HEK293 (cell line): ENCODE measurements around the gene TP53I3.
A peak's percentile ranks its signal among the peaks of the same experiment; 100 is the strongest.

Experiments used
- CTCF ChIA-PET: fragments of 350-600 bp; formaldehyde crosslinking; extraction: SDS; loops from one replicate; lab custom pipeline; 2021; ENCODE audit warnings: antibody characterized with exemption; lab: Yijun Ruan, JAX
- POLR2A ChIA-PET: fragments of 300-600 bp; formaldehyde crosslinking; extraction: SDS; loops from one replicate; lab custom pipeline; 2020; ENCODE audit warnings: antibody characterized with exemption, inconsistent platforms; lab: Yijun Ruan, JAX
- H3K27ac ChIP-seq: fragments of 200-500 bp; sonication (Bioruptor generic); 2 replicates; pipeline ENCODE4 v1.5.1; 2014; ENCODE audit warnings: low read depth, low read length, control low read depth, inconsistent platforms; ENCODE audit errors: extremely low read depth
- H3K36me3 ChIP-seq, 2 experiments: fragments of 200-500 bp in 1 of 2; sonication (Bioruptor generic) in 1 of 2; 1 replicate in 1 of 2; 2 replicates in 1 of 2; pipeline ENCODE4 v1.5.1; 2014 to 2017; ENCODE audit warnings: inconsistent platforms in 2 of 2, low read length in 2 of 2; ENCODE audit not compliant: control insufficient read depth in 2 of 2, insufficient read depth in 1 of 2
- H3K4me1 ChIP-seq: fragments of 200-500 bp; sonication (Bioruptor generic); 2 replicates; pipeline ENCODE4 v1.5.1; 2014; ENCODE audit warnings: mild to moderate bottlenecking, low read length, inconsistent platforms; ENCODE audit not compliant: control insufficient read depth, insufficient read depth
- H3K4me3 ChIP-seq: 2 replicates; pipeline ENCODE4 v1.5.1; 2011; ENCODE audit warnings: low read depth, mild to moderate bottlenecking, control low read depth, low read length, moderate library complexity
- H3K9me3 ChIP-seq: fragments of 200-500 bp; sonication (Bioruptor generic); 2 replicates; pipeline ENCODE4 v1.5.1; 2014; ENCODE audit warnings: low read depth, low read length, inconsistent platforms; ENCODE audit not compliant: control insufficient read depth, insufficient read depth
- GLIS2 ChIP-seq: fragments of 450-650 bp; formaldehyde crosslinking; IDR thresholded peaks from 2 replicates; pipeline ENCODE4 v1.5.1; 2016; ENCODE audit warnings: missing biosample characterization, missing genetic modification characterization
- HOXD13 ChIP-seq: sonication (generic); formaldehyde crosslinking; IDR thresholded peaks from 2 replicates; pipeline ENCODE4 v1.8.0; 2022; ENCODE audit warnings: missing genetic modification reagents, borderline replicate concordance
- RBAK ChIP-seq: fragments of 450-650 bp; formaldehyde crosslinking; IDR thresholded peaks from 2 replicates; pipeline ENCODE4 v1.5.1; 2016; ENCODE audit warnings: missing biosample characterization, missing genetic modification characterization
- SCRT1 ChIP-seq: fragments of 450-650 bp; formaldehyde crosslinking; IDR thresholded peaks from 2 replicates; pipeline ENCODE4 v1.5.1; 2016; ENCODE audit warnings: missing biosample characterization, missing genetic modification characterization, borderline replicate concordance
- SP3 ChIP-seq: fragments of 450-650 bp; formaldehyde crosslinking; IDR thresholded peaks from 2 replicates; pipeline ENCODE4 v1.5.1; 2016; ENCODE audit warnings: missing biosample characterization, missing genetic modification characterization
- WT1 ChIP-seq: fragments of 450-650 bp; formaldehyde crosslinking; IDR thresholded peaks from 2 replicates; pipeline ENCODE4 v1.5.1; 2016; ENCODE audit warnings: missing biosample characterization, missing genetic modification characterization
- ZFP69B ChIP-seq: fragments of 450-650 bp; formaldehyde crosslinking; IDR thresholded peaks from 2 replicates; pipeline ENCODE4 v1.5.1; 2016; ENCODE audit warnings: missing biosample characterization, missing genetic modification characterization
- ZNF2 ChIP-seq: fragments of 450-650 bp; formaldehyde crosslinking; IDR thresholded peaks from 2 replicates; pipeline ENCODE4 v1.5.1; 2016; ENCODE audit warnings: missing biosample characterization, missing genetic modification characterization
- ZNF221 ChIP-seq: fragments of 450-650 bp; formaldehyde crosslinking; IDR thresholded peaks from 2 replicates; pipeline ENCODE4 v1.5.1; 2017; ENCODE audit warnings: missing biosample characterization, missing genetic modification characterization, borderline replicate concordance
- ZNF302 ChIP-seq: fragments of 450-650 bp; formaldehyde crosslinking; IDR thresholded peaks from 2 replicates; pipeline ENCODE4 v1.5.1; 2016; ENCODE audit warnings: missing biosample characterization, missing genetic modification characterization, low read depth
- ZNF311 ChIP-seq: fragments of 450-650 bp; formaldehyde crosslinking; IDR thresholded peaks from 2 replicates; pipeline ENCODE4 v1.5.1; 2017; ENCODE audit warnings: missing biosample characterization, missing genetic modification characterization, borderline replicate concordance
- ZNF404 ChIP-seq: fragments of 450-650 bp; formaldehyde crosslinking; IDR thresholded peaks from 2 replicates; pipeline ENCODE4 v1.5.1; 2017; ENCODE audit warnings: missing biosample characterization, missing genetic modification characterization
- ZNF433 ChIP-seq: fragments of 450-650 bp; formaldehyde crosslinking; IDR thresholded peaks from 2 replicates; pipeline ENCODE4 v1.5.1; 2016; ENCODE audit warnings: missing biosample characterization, missing genetic modification characterization, low read depth
- ZNF514 ChIP-seq: fragments of 450-650 bp; formaldehyde crosslinking; IDR thresholded peaks from 2 replicates; pipeline ENCODE4 v1.5.1; 2016; ENCODE audit warnings: missing biosample characterization, missing genetic modification characterization
- ZNF548 ChIP-seq: fragments of 450-650 bp; formaldehyde crosslinking; IDR thresholded peaks from 2 replicates; pipeline ENCODE4 v1.5.1; 2016; ENCODE audit warnings: missing biosample characterization, missing genetic modification characterization
- ZNF621 ChIP-seq: fragments of 450-650 bp; formaldehyde crosslinking; IDR thresholded peaks from 2 replicates; pipeline ENCODE4 v1.5.1; 2017; ENCODE audit warnings: missing biosample characterization, missing genetic modification characterization
- ZNF623 ChIP-seq: fragments of 450-650 bp; formaldehyde crosslinking; IDR thresholded peaks from 2 replicates; pipeline ENCODE4 v1.5.1; 2016; ENCODE audit warnings: missing biosample characterization, missing genetic modification characterization
- ZNF629 ChIP-seq: fragments of 450-650 bp; formaldehyde crosslinking; IDR thresholded peaks from 2 replicates; pipeline ENCODE4 v1.5.1; 2017; ENCODE audit warnings: missing biosample characterization, missing genetic modification characterization
- ZNF660 ChIP-seq: fragments of 450-650 bp; IDR thresholded peaks from 2 replicates; pipeline ENCODE4 v1.5.1; 2018; ENCODE audit warnings: missing biosample characterization, mild to moderate bottlenecking, missing genetic modification characterization
- TF ChIP-seq, protein P1 (sequence below): fragments of 450-650 bp; formaldehyde crosslinking; conservative IDR thresholded peaks from 2 replicates; pipeline ENCODE4 v1.5.1; 2016; ENCODE audit warnings: low read depth, missing biosample characterization, missing genetic modification characterization
- TF ChIP-seq, protein P2 (sequence below): fragments of 450-650 bp; formaldehyde crosslinking; IDR thresholded peaks from 2 replicates; pipeline ENCODE4 v1.5.1; 2016; ENCODE audit warnings: missing biosample characterization, missing genetic modification characterization
- TF ChIP-seq, protein P3 (sequence below): fragments of 450-650 bp; formaldehyde crosslinking; IDR thresholded peaks from 2 replicates; pipeline ENCODE4 v1.5.1; 2017; ENCODE audit warnings: missing biosample characterization, missing genetic modification characterization
- TF ChIP-seq, protein P4 (sequence below): fragments of 450-650 bp; formaldehyde crosslinking; IDR thresholded peaks from 2 replicates; pipeline ENCODE4 v1.5.1; 2016; ENCODE audit warnings: missing biosample characterization, missing genetic modification characterization

The TP53I3 gene

DNA sequence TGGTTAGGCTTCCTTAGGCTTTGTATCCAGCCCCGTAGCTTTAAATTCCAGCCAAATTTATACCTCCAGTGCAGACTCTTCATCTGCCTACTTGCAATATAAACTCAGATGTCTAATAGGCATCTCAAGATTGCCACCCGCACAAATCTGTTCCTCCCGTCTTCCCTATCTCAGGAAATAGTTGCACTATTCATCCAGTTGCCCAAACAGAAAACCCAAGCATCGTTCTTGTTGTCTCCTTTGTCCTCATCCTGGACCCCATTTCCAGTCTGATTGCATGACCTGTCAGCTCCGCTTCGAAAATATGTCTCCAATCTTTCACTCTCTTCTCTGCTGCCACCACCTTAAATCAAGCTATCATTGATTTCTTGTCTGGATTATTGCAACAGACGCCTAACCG is 32.8 kb downstream of the TP53I3 start (continued):
- TF ChIP-seq, protein P1, sequence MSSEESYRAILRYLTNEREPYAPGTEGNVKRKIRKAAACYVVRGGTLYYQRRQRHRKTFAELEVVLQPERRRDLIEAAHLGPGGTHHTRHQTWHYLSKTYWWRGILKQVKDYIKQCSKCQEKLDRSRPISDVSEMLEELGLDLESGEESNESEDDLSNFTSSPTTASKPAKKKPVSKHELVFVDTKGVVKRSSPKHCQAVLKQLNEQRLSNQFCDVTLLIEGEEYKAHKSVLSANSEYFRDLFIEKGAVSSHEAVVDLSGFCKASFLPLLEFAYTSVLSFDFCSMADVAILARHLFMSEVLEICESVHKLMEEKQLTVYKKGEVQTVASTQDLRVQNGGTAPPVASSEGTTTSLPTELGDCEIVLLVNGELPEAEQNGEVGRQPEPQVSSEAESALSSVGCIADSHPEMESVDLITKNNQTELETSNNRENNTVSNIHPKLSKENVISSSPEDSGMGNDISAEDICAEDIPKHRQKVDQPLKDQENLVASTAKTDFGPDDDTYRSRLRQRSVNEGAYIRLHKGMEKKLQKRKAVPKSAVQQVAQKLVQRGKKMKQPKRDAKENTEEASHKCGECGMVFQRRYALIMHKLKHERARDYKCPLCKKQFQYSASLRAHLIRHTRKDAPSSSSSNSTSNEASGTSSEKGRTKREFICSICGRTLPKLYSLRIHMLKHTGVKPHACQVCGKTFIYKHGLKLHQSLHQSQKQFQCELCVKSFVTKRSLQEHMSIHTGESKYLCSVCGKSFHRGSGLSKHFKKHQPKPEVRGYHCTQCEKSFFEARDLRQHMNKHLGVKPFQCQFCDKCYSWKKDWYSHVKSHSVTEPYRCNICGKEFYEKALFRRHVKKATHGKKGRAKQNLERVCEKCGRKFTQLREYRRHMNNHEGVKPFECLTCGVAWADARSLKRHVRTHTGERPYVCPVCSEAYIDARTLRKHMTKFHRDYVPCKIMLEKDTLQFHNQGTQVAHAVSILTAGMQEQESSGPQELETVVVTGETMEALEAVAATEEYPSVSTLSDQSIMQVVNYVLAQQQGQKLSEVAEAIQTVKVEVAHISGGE (tag by site-specific recombination): no peak
- no peak for TF ChIP-seq ZNF2 (tag by site-specific recombination)
- no peak for TF ChIP-seq ZNF404 (tag by site-specific recombination)
- TF ChIP-seq ZNF311 (tag by site-specific recombination): no peak

DNA sequence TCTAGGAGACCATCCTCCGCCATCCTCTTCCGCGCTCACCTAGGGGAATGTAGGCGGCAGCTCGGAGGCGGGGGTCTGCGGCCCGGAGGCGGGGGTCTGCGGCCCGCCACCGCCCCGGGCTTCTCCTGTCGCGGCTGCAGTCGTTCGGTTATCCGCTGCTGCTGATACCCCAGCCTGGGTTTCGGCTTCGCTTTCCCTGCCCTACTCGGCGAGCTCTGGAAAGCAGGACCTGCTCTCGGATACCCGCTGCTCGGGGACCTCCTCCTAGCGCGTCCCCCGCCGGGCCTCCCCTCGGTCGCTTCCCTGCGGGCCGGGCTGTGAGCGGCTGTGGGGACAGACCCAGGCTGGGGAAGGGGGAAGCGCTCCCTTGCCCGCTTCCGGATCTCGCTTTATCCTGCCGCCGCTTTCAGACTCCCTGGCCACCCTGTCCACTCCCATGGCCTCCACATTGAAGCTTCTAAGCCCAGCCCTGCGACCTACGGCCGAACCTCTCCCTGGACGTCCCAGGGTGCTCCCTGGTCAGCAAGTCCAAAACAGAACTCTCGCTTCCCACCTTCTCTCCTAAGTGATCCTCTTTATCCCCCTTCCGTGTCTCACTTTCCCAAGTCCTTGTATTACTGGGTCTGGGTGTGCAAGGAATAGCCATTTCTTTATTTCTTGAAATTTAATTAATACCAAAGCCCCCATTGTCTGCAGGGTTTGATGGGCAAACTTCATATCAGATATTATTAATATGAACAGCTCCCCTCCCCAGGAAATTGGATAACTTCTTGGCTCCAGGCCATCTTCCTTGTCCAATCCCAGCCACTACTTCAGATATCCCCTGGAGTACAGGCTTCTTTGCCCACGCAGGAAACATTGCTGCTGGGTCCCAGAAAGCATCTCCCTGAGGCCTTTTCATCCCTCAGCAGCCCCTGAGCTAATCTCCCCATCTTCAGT is 34.3 kb downstream of the TP53I3 start:
- Histone ChIP-seq H3K4me3 (peak overlapping the region; percentile 79), H3K4me1 (peaks cover 9% of the 10 kb centered on the region; the same call in 1 of the 2 replicates), H3K36me3 (peaks cover 0 to 14% of the 10 kb centered on the region in 2 experiments; a peak in 1 of 3 replicates), H3K27ac (peak overlapping the region; percentile 66; the same call in 1 of the 2 replicates), H3K9me3 (no peaks in the 10 kb centered on the region)
- CTCF ChIA-PET: interaction anchor here (1.0 to 2.1 kb wide), 5 partner anchors 11 to 226 kb away, joined by 4 to 8 read pairs (median 4); partner anchors contain the start of genes ATAD2B and TP53I3
- POLR2A ChIA-PET: interaction anchor here (0.7 to 3.6 kb wide), 4 partner anchors 11 to 697 kb away, joined by 3 to 20 read pairs (median 6); partner anchors contain the start of genes ATAD2B and SF3B6
- TF ChIP-seq ZNF514 (tag by site-specific recombination) (no peak), ZNF660 (tag by site-specific recombination) (no peak), ZNF629 (no peak), GLIS2 (tag by site-specific recombination) (peak; percentile 82), ZNF623 (tag by site-specific recombination) (no peak), ZNF221 (tag by site-specific recombination) (no peak), ZNF433 (tag by site-specific recombination) (no peak), SP3 (tag by site-specific recombination) (no peak), ZNF548 (no peak), ZNF621 (no peak), HOXD13 (CRISPR knock-in tag) (no peak), WT1 (tag by site-specific recombination) (no peak), ZFP69B (tag by site-specific recombination) (no peak), RBAK (tag by site-specific recombination) (no peak), ZNF302 (tag by site-specific recombination) (no peak), SCRT1 (tag by site-specific recombination) (no peak)
- TF ChIP-seq, protein P2, sequence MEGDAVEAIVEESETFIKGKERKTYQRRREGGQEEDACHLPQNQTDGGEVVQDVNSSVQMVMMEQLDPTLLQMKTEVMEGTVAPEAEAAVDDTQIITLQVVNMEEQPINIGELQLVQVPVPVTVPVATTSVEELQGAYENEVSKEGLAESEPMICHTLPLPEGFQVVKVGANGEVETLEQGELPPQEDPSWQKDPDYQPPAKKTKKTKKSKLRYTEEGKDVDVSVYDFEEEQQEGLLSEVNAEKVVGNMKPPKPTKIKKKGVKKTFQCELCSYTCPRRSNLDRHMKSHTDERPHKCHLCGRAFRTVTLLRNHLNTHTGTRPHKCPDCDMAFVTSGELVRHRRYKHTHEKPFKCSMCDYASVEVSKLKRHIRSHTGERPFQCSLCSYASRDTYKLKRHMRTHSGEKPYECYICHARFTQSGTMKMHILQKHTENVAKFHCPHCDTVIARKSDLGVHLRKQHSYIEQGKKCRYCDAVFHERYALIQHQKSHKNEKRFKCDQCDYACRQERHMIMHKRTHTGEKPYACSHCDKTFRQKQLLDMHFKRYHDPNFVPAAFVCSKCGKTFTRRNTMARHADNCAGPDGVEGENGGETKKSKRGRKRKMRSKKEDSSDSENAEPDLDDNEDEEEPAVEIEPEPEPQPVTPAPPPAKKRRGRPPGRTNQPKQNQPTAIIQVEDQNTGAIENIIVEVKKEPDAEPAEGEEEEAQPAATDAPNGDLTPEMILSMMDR (tag by site-specific recombination): no peak
- TF ChIP-seq, protein P3, sequence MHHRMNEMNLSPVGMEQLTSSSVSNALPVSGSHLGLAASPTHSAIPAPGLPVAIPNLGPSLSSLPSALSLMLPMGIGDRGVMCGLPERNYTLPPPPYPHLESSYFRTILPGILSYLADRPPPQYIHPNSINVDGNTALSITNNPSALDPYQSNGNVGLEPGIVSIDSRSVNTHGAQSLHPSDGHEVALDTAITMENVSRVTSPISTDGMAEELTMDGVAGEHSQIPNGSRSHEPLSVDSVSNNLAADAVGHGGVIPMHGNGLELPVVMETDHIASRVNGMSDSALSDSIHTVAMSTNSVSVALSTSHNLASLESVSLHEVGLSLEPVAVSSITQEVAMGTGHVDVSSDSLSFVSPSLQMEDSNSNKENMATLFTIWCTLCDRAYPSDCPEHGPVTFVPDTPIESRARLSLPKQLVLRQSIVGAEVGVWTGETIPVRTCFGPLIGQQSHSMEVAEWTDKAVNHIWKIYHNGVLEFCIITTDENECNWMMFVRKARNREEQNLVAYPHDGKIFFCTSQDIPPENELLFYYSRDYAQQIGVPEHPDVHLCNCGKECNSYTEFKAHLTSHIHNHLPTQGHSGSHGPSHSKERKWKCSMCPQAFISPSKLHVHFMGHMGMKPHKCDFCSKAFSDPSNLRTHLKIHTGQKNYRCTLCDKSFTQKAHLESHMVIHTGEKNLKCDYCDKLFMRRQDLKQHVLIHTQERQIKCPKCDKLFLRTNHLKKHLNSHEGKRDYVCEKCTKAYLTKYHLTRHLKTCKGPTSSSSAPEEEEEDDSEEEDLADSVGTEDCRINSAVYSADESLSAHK (tag by site-specific recombination): no peak
- TF ChIP-seq, protein P4, sequence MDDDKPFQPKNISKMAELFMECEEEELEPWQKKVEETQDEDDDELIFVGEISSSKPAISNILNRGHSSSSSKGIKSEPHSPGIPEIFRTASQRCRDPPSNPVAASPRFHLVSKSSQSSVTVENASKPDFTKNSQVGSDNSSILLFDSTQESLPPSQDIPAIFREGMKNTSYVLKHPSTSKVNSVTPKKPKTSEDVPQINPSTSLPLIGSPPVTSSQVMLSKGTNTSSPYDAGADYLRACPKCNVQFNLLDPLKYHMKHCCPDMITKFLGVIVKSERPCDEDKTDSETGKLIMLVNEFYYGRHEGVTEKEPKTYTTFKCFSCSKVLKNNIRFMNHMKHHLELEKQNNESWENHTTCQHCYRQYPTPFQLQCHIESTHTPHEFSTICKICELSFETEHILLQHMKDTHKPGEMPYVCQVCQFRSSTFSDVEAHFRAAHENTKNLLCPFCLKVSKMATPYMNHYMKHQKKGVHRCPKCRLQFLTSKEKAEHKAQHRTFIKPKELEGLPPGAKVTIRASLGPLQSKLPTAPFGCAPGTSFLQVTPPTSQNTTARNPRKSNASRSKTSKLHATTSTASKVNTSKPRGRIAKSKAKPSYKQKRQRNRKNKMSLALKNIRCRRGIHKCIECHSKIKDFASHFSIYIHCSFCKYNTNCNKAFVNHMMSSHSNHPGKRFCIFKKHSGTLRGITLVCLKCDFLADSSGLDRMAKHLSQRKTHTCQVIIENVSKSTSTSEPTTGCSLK (tag by site-specific recombination): no peak
